Tibial nerve (tissue), 4 donors: ENCODE results near the gene GNAI3. TPM values are rescaled to one million over a fixed set of nuclear protein-coding genes. Genes with fewer than 3 reads are reported as not detected.
A peak's percentile ranks its signal among the peaks of the same experiment; 100 is the strongest.

Experiments
- DNase-seq, 2 donors: peaks; one replicate each; pipeline ENCODE4 v3.0.0-alpha.2; 2019; ENCODE audit warnings: low spot score in 2 of 2
- H3K27ac ChIP-seq, 4 donors: fragments of 200-600 bp; sonication (generic) in 3 of 4; one replicate each; pipeline ENCODE4 v1.5.1; 2017 to 2019; ENCODE audit warnings: mild to moderate bottlenecking in 1 of 4
- H3K27me3 ChIP-seq, 2 donors: fragments of 200-600 bp; sonication (generic) in 1 of 2; one replicate each; pipeline versions ENCODE4 v1.5.1 to v1.6.0; 2017 to 2019
- H3K36me3 ChIP-seq, 3 donors: fragments of 200-600 bp; sonication (generic); one replicate each; pipeline ENCODE4 v1.5.1; 2018 to 2019
- H3K4me1 ChIP-seq, 4 donors: fragments of 200-600 bp; sonication (generic) in 3 of 4; one replicate each; pipeline ENCODE4 v1.5.1; 2017 to 2019
- H3K4me3 ChIP-seq, 4 donors: fragments of 200-600 bp; sonication (generic) in 3 of 4; one replicate each; pipeline ENCODE4 v1.5.1; 2017 to 2019; ENCODE audit warnings: mild to moderate bottlenecking in 1 of 4, moderate library complexity in 1 of 4
- H3K9me3 ChIP-seq, 4 donors: fragments of 200-600 bp; sonication (generic) in 3 of 4; one replicate each; pipeline ENCODE4 v1.5.1; 2017 to 2019
- EP300 ChIP-seq, 2 donors: sonication (generic); formaldehyde crosslinking; IDR thresholded peaks; one replicate each; pipeline ENCODE4 v1.6.1; 2017; ENCODE audit warnings: antibody characterized with exemption in 2 of 2, mild to moderate bottlenecking in 1 of 2
- POLR2A ChIP-seq, 2 donors: fragments of 450-650 bp; IDR thresholded peaks; one replicate each; pipeline ENCODE4 v1.6.1; 2017; ENCODE audit warnings: antibody characterized with exemption in 2 of 2, mild to moderate bottlenecking in 2 of 2, moderate library complexity in 2 of 2
- WGBS, 2 donors: methylation state at CpG; one replicate each; pipeline ENCODE4 v1.1.5; 2018; 5-methylcytosine and 5-hydroxymethylcytosine counted together
- total RNA-seq, 4 donors: library from RNA; depleted of rRNA; stranded (reverse); fragments of >200 nt; gene quantifications; one replicate each; pipeline ENCODE4 v1.1.0, GENCODE V29; 2016
- TF ChIP-seq, protein P1 (sequence below), 5 experiments: fragments of 200-600 bp in 3 of 5; fragments of 450-650 bp in 2 of 5; sonication (generic) in 3 of 5; IDR thresholded peaks; one replicate each; pipeline ENCODE4 v1.5.1; 2016 to 2019; ENCODE audit warnings: antibody characterized with exemption in 5 of 5, mild to moderate bottlenecking in 3 of 5, moderate library complexity in 2 of 5

GNAI3 gene
- total RNA-seq, 4 donors from 2014 or later, result 4.0 to 6.3 (median 5.1) TPM

DNA sequence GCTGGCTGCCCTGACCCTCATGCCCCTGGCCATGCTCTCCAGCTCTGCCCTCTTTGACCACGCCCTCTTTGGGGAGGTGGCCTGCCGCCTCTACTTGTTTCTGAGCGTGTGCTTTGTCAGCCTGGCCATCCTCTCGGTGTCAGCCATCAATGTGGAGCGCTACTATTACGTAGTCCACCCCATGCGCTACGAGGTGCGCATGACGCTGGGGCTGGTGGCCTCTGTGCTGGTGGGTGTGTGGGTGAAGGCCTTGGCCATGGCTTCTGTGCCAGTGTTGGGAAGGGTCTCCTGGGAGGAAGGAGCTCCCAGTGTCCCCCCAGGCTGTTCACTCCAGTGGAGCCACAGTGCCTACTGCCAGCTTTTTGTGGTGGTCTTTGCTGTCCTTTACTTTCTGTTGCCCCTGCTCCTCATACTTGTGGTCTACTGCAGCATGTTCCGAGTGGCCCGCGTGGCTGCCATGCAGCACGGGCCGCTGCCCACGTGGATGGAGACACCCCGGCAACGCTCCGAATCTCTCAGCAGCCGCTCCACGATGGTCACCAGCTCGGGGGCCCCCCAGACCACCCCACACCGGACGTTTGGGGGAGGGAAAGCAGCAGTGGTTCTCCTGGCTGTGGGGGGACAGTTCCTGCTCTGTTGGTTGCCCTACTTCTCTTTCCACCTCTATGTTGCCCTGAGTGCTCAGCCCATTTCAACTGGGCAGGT, 5.0 kb upstream of the GNAI3 start:
- TF ChIP-seq EP300 (IDR thresholded peaks at IDR 0.05) (no peak), POLR2A (IDR thresholded peaks at IDR 0.05) (no peak)
- TF ChIP-seq, protein P1, sequence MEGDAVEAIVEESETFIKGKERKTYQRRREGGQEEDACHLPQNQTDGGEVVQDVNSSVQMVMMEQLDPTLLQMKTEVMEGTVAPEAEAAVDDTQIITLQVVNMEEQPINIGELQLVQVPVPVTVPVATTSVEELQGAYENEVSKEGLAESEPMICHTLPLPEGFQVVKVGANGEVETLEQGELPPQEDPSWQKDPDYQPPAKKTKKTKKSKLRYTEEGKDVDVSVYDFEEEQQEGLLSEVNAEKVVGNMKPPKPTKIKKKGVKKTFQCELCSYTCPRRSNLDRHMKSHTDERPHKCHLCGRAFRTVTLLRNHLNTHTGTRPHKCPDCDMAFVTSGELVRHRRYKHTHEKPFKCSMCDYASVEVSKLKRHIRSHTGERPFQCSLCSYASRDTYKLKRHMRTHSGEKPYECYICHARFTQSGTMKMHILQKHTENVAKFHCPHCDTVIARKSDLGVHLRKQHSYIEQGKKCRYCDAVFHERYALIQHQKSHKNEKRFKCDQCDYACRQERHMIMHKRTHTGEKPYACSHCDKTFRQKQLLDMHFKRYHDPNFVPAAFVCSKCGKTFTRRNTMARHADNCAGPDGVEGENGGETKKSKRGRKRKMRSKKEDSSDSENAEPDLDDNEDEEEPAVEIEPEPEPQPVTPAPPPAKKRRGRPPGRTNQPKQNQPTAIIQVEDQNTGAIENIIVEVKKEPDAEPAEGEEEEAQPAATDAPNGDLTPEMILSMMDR (IDR thresholded peaks at IDR 0.05), result no peak
- DNase-seq, result no peak
- Histone ChIP-seq H3K4me3 (no peak overlapping the region), H3K9me3 (no peaks in the 10 kb centered on the region), H3K36me3 (no peaks in the 10 kb centered on the region), H3K27me3 (no peaks in the 10 kb centered on the region), H3K4me1 (peaks cover 0 to 26% (median 7%) of the 10 kb centered on the region in 4 donors), H3K27ac (no peak overlapping the region)
- 87 to 88% methylated on average over 24 of the region's 24 CpGs for WGBS, 2 donors

DNA sequence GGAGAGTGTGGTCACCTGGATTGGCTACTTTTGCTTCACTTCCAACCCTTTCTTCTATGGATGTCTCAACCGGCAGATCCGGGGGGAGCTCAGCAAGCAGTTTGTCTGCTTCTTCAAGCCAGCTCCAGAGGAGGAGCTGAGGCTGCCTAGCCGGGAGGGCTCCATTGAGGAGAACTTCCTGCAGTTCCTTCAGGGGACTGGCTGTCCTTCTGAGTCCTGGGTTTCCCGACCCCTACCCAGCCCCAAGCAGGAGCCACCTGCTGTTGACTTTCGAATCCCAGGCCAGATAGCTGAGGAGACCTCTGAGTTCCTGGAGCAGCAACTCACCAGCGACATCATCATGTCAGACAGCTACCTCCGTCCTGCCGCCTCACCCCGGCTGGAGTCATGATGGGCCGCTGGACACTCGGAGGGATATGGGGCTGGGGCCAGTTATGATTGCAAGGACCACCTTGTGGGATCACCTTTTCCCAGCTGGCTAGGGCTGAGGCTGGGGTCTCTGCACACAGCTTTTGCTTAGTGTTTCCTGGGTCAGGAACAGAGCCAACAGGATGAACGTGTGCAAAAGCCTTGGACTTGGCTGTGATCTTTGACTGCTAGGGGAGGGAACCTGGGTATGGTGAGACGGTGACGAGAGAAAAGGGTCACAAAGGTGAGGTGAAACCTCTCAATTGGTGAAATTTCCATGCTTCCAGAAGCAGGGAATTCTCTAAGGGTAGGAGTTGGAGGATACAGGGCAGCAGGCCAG, 4.3 kb upstream of the GNAI3 start:
- H3K27ac ChIP-seq, result no peak overlapping the region
- H3K4me3 ChIP-seq, result no peak overlapping the region
- 65 to 66% methylated on average over 12 to 14 of the region's 14 CpGs for WGBS, 2 donors
- peaks cover 0 to 26% (median 7%) of the 10 kb centered on the region in 4 donors for H3K4me1 ChIP-seq
- H3K36me3 ChIP-seq, result no peaks in the 10 kb centered on the region
- DNase-seq, result no peak
- no peaks in the 10 kb centered on the region for H3K27me3 ChIP-seq
- H3K9me3 ChIP-seq, result no peaks in the 10 kb centered on the region
- TF ChIP-seq, protein P1 (IDR thresholded peaks at IDR 0.05), result no peak
- no peak for TF ChIP-seq EP300 (IDR thresholded peaks at IDR 0.05)
- no peak for TF ChIP-seq POLR2A (IDR thresholded peaks at IDR 0.05)

DNA sequence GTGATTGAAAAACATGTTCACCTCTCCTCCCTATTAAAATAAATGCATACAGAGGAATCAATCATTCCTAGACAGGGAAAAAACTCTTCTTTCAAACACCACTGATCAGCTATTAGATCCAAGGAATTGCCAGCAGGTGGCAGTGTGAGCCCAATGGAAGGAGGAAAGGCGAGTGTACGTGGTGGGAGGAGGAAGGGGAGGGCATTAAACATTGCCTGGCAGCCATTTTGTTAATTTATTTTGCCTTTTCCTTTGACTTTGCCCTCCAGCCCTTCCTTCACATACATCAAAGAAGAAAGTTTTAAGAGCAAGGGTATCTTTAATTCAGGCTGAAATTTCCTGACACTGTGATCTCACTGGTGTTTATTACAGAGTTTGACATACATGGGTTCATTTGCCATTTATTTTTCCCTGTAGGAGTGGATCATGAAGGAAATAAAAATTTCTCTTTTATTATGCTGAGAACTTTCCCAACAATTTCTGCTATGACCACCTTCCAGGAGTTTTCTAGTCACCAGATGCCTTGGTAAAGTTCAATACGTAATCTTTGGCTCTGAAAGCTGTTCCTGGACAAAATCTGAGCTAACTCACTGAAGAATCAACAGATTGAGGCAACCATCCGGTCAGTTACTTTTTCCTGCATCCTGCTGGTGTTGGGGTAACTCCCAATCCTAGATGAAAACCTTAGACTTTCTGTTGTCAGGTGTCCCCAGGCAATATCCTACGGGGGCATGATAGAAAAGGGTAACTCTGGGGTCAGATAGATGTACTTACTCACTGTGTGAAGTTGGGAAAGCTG, 1.9 kb upstream of the GNAI3 start:
- DNase-seq, result peak; percentile 85 to 99
- Histone ChIP-seq H3K27me3 (no peaks in the 10 kb centered on the region), H3K4me3 (peak overlapping the region in 3 of 4 donors; percentile 90 to 98 (median 91)), H3K4me1 (peaks cover 0 to 48% (median 10%) of the 10 kb centered on the region in 4 donors), H3K9me3 (no peaks in the 10 kb centered on the region), H3K27ac (peak overlapping the region; percentile 63 to 98 (median 98)), H3K36me3 (no peaks in the 10 kb centered on the region)
- TF ChIP-seq EP300 (IDR thresholded peaks at IDR 0.05), result peak in 1 of 2 donors; percentile 56
- no peak for TF ChIP-seq POLR2A (IDR thresholded peaks at IDR 0.05)
- TF ChIP-seq, protein P1 (IDR thresholded peaks at IDR 0.05), result peak; percentile 70 to 93 (median 85)
- 27 to 32% methylated on average over 5 of the region's 5 CpGs for WGBS, 2 donors

DNA sequence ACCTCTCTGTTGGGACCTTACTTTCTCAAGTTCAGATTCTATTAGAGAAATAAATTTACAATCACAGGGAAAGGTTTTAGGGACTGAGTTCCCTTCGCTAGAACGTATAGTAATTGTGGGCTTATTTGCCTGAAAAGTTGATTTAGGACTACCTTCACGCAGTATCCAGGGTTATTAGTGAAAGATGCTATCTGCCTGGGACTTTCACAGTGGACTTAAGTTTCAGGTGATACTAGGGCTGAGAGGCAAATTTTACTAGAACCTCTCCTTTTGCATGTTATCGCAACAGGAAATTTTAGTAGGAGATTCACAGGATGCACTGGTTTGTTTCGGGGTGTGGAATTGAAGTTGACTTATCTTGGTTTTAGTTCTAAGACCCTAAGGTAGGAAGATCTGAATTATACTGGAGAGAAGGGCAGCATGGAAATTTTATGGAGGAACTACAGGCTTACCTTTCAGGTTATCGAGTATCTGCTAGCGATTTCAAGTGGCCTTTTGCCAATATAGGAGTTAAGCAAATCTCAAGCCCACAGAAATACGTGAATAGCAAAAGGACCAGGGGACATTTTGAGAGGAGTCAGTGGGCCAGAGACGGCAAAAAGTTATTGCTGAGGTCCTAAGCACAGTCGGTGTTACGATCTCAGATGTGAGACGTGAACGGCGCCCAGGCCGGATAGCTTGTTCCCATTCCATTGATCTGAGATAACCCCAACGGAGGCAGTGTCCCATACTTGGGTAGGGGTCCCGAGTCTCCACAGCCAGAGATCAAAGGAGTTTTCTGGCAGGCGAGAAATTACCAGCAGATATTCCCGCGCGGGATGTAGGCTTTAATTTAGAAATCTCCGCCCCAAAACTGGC, 723 bp upstream of the GNAI3 start:
- peak in 1 of 2 donors; percentile 26 for DNase-seq
- H3K36me3 ChIP-seq, result no peaks in the 10 kb centered on the region
- 9 to 12% methylated on average over 22 of the region's 22 CpGs for WGBS, 2 donors
- H3K9me3 ChIP-seq, result no peaks in the 10 kb centered on the region
- peak overlapping the region; percentile 87 to 98 (median 98) for H3K27ac ChIP-seq
- no peaks in the 10 kb centered on the region for H3K27me3 ChIP-seq
- peak overlapping the region; percentile 87 to 98 (median 90) for H3K4me3 ChIP-seq
- H3K4me1 ChIP-seq, result peaks cover 0 to 54% (median 10%) of the 10 kb centered on the region in 4 donors
- TF ChIP-seq, protein P1 (IDR thresholded peaks at IDR 0.05), result no peak
- TF ChIP-seq POLR2A (IDR thresholded peaks at IDR 0.05), result no peak
- TF ChIP-seq EP300 (IDR thresholded peaks at IDR 0.05), result no peak
